GM12875 (cell line): Measurements from ENCODE around the gene SLC35B2.
A peak's percentile ranks its signal among the peaks of the same experiment; 100 is the strongest.

Experiments used
- H3K4me3 ChIP-seq: one replicate; pipeline ENCODE4 v1.5.1; 2011; ENCODE audit warnings: low read depth, low read length, control low read depth
- TF ChIP-seq, protein P1 (sequence below): IDR thresholded peaks from 2 replicates; pipeline ENCODE4 v1.5.1; 2011; ENCODE audit warnings: low read depth, mild to moderate bottlenecking, control low read depth, inconsistent platforms, low read length, moderate library complexity, borderline replicate concordance; ENCODE audit not compliant: insufficient read depth

Gene SLC35B2

DNA sequence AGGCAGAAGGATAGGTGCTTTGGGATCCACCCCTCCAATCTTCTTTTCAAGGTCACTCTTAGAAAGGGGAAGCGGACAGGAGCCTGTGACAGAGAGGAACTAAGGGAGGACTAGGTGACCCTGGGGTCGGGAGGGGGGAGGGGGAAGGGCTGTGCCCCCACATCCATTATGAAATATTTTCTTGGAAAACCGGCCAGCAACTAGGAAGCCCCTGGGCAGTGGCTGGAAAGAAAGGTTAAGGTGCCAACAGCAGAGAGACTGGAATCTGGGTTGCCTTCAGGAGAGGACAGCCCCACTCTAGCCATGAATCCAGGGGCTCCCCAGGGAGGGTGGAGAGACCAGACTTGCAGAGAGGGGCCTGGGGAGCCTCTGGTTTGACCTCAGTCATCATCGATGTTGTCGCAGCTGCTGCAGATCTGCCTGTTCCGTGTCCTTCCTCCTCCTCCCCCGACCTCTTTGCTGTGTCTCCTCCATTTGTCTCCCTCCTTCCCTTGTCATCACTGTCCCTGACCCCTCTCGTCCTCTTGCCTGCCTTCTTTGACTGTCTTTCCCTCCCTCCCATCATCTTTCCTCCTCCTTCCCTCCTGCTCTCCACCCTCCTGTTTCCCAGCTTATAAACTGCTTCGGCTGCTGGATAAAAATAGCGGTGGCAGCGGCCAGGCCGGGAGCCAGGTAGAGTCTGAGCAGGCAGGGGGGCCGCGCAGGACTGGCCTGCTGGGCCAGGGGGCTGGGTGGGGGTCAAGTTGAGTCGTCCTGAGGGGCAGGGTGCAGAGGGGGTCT is 30.8 kb downstream of the SLC35B2 start:
- H3K4me3 ChIP-seq: no peak overlapping the region
- TF ChIP-seq, protein P1, sequence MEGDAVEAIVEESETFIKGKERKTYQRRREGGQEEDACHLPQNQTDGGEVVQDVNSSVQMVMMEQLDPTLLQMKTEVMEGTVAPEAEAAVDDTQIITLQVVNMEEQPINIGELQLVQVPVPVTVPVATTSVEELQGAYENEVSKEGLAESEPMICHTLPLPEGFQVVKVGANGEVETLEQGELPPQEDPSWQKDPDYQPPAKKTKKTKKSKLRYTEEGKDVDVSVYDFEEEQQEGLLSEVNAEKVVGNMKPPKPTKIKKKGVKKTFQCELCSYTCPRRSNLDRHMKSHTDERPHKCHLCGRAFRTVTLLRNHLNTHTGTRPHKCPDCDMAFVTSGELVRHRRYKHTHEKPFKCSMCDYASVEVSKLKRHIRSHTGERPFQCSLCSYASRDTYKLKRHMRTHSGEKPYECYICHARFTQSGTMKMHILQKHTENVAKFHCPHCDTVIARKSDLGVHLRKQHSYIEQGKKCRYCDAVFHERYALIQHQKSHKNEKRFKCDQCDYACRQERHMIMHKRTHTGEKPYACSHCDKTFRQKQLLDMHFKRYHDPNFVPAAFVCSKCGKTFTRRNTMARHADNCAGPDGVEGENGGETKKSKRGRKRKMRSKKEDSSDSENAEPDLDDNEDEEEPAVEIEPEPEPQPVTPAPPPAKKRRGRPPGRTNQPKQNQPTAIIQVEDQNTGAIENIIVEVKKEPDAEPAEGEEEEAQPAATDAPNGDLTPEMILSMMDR: no peak

DNA sequence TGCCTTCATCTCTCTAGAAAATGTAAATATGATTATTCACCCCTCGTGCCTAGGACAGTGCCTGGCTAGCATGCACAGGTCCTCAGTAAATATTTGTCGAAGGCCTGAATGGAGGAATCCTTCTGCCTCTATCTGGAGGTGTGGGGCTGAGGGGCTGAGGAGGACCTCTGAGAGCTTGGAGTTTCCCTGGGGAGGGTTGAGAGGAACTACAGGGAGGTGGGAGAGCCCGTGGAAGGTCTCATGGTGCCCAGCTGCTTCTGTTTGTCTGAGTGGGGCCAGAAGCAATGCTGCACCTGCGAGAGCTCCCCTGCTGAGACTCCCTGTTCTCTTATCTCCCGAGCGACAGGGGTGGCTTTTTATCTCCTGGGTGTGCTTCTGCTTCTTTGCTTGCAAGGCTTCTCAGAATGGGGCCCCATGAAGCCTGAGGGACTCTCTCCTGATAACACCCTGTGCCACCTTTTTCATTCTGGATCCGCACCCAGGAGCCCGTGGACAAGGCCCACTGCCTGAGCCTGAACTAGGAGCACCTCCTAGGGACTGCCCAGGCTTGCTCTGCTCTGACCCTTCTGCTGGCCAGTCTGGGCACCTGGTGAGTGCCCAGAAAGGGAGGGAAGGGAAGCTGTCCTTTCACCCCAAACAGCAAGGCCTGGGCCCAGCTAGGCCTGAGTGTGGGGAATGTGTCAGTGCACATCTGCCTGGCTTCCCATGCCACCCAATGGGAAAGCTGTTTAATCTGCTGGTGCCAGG is 31.6 kb downstream of the SLC35B2 start:
- no peak overlapping the region for H3K4me3 ChIP-seq
- TF ChIP-seq, protein P1: no peak

DNA sequence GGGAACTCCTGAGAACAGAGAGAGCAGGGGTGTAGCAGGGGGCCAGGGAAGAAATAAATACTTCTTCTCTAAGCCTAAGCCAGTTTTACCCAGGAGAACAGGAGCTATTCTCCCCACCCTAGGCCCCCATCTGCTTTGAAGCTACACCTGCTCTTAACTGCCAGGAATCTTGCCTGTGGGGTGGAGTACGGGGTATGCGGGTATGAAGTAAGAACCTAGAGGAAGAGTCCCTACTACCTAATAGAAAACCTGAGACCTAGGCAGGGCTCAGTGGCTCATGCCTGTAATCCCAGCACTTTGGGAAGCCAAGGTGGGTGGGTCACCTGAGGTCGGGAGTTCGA is 32.4 kb downstream of the SLC35B2 start:
- TF ChIP-seq, protein P1: no peak
- peak overlapping the region; percentile 50 for H3K4me3 ChIP-seq

DNA sequence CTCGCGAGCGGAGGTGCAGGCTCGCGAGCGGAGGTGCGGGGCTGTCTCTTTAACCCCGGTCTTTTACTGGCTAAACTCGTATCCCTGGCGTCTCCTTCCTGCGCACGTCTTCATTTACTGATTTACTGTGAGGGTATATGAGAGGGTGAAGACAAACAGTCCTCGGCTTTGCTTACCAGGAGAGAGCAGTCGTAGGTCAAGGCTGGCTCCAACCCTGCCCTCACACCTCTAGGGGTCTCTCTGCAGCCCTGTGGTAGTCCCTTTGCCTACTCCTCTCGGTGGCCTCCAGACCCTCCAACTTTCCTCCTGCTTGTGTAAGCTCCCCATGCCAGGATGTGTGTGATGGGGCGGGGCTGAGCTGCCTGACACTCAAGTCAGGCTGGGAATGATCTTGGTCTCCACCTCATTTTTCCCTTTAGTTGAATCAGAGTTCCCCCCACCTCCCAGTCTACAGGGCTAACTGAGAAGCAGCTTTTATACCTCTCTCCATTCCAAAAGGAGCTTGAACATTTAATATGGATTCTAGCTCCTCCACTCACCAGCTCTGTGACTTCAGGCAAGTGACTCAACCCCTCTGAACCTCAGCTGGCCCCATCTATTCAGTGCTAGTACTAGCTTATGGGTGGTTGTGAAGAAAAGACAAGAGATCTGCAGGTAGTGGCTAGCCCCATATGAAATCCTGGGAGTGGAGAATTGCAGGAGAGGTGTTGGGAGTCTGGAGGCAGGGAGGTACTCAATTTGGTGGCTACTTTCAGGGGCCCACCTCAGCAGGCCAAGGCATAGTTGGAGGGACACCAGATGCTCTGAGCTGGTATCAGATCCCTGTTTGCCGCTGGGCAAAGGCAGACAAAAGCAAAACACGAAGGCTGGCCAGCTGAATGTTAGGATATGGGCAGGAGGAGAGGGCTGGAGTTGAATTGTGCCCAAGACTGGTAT is 33.0 kb downstream of the SLC35B2 start:
- TF ChIP-seq, protein P1: no peak
- peak overlapping the region; percentile 50 for H3K4me3 ChIP-seq

DNA sequence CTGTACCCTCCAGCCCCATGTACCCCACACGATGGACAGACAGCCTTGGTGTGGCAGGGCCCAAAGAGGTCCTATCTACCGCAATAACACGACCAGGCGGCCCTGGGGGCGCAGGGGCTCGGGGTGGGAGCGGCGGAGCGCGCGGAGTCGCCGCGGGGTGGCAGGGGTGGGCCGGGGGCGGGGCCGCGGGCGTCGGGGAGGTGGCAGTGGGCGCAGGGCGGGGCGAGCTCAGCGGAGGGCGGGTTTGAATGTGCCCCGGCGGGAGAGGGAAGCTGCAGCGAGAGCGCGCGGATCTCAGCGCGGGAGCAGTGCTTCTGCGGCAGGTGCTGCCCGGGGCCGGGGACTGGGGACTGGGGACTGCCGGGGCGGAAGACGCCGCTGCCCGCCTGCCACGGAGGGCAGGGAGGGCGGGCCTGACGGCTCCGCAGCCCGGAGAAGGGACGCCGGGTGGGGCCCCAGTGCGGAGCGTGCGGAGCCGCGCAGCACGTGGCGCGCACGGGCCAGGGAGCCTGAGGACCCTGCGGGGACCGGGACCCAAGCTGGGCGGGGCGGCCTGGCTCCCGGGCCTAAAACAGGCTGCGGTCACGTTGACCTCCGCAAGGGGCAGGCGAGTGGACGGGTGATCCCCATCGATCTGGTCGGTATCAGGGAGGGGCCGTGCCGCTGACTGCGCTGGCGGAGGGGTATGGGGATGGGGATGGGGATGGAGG is 33.9 kb downstream of the SLC35B2 start, which contains the start of gene SLC29A1:
Gene SLC29A1 (plus strand): TSS at position 277 of the 710 bp plus-strand sequence. CDS start 3,719 bp downstream, outside the sequence.
- TF ChIP-seq, protein P1: no peak
- peak within 1 kb of the TSS; percentile 50 for H3K4me3 ChIP-seq

DNA sequence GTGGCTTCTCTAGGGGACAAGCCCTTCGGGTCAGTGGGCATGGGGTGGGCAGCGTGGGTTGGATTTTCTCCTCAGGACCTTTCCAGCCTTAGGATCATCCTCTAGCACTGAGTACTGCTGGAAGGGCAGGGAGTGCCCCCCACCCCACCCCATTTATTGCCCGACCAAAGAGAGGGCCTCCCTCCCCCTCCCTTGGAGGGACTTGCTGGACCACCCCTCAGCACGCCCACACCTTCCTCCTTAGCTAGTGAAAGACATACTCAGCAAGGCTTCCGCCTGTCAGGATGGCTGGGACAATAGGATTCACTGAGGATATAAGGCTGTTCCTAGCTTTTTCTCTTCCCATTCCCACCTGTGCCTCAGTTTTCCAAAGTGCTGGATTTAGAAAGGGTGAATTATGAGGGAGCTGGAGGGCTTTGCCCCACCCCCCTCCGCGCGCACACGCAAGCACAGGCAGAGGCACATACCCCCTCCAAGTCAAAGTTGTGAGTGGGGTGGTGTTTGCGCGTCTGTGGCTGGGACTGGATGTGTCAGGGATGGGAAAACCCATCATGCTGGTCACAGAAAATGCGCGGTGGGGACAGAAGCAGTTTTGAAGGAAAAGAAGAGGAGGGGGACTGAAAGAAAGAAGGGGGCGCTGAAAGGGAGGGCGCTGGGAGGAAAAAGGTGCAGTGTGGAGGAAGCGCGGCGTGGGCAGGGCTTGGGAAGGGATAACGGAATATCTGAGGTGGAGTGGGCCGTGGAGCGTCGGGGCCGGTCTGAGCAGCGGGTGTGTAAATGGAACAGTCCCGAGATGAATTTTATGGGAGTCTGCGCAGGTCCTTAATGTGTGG is 34.6 kb downstream of the SLC35B2 start:
- H3K4me3 ChIP-seq: peak overlapping the region; percentile 50
- TF ChIP-seq, protein P1: no peak
